Endothelial cell of umbilical vein (primary cell): ENCODE data around the gene GSTO1. TPM values are rescaled to one million over a fixed set of nuclear protein-coding genes. Genes with fewer than 3 reads are reported as not detected.

Source experiments
- BruUV-seq: library from RNA; stranded (reverse); fragments of 400-500 nt; replicated peaks from 2 replicates; lab custom pipeline; 2021; lab: Mats Ljungman, UMichigan
- CTCF ChIA-PET: fragments of 300-600, 350-600 bp; sonication (Branson Sonifier 250); formaldehyde crosslinking; loops from one replicate; lab custom pipeline; 2021; ENCODE audit warnings: antibody characterized with exemption, inconsistent platforms; lab: Charles Lee
- POLR2A ChIA-PET: fragments of 300-600, 350-600 bp; sonication (Branson Sonifier 250); formaldehyde crosslinking; loops from one replicate; lab custom pipeline; 2021; ENCODE audit warnings: antibody characterized with exemption, inconsistent platforms; lab: Charles Lee
- DNase-seq: peaks from one replicate; pipeline ENCODE4 v3.0.0-alpha.2; 2011; ENCODE audit warnings: low read depth, low spot score
- FAIRE-seq: peaks from 2 replicates; lab custom pipeline; 2011; peaks lifted over from hg19 to GRCh38; lab: Jason Lieb, UNC
- H2AFZ ChIP-seq: 2 replicates; pipeline ENCODE4 v1.6.0; 2012; ENCODE audit warnings: low read depth, low read length, control low read depth, inconsistent platforms
- H3K27ac ChIP-seq: 2 replicates; pipeline ENCODE4 v1.5.1; 2011; ENCODE audit warnings: low read depth, mild to moderate bottlenecking, control low read depth, low read length, moderate library complexity; ENCODE audit not compliant: insufficient read depth
- H3K27me3 ChIP-seq, 2 experiments: 2 replicates each; pipeline versions ENCODE4 v1.6.0 to v1.6.1; 2011; ENCODE audit warnings: low read length in 2 of 2, mixed read lengths in 1 of 2; ENCODE audit not compliant: control insufficient read depth in 2 of 2, insufficient read depth in 2 of 2
- H3K36me3 ChIP-seq, 2 experiments: 2 replicates in 1 of 2; 3 replicates in 1 of 2; pipeline ENCODE4 v1.5.1; 2011; ENCODE audit warnings: low read length in 2 of 2, mild to moderate bottlenecking in 1 of 2, moderate library complexity in 1 of 2; ENCODE audit not compliant: control insufficient read depth in 2 of 2, insufficient read depth in 2 of 2; ENCODE audit errors: extremely low read depth in 1 of 2
- H3K4me1 ChIP-seq: 3 replicates; pipeline ENCODE4 v1.5.1; 2011; ENCODE audit warnings: mild to moderate bottlenecking, low read length; ENCODE audit not compliant: control insufficient read depth, insufficient read depth; ENCODE audit errors: extremely low read depth
- H3K4me2 ChIP-seq: 2 replicates; pipeline ENCODE4 v1.6.1; 2011; ENCODE audit warnings: low read length, control low read depth, mixed read lengths; ENCODE audit not compliant: insufficient read depth
- H3K4me3 ChIP-seq, 3 experiments: fragments of 200-600 bp in 1 of 3; sonication (generic), shearing (Covaris generic) in 1 of 3; replicated peaks in 1 of 3; 2 replicates each; pipeline ENCODE4 v1.5.1; 2011 to 2016; ENCODE audit warnings: control low read depth in 3 of 3, low read length in 3 of 3, mild to moderate bottlenecking in 2 of 3, inconsistent platforms in 1 of 3, low read depth in 1 of 3, moderate library complexity in 1 of 3; ENCODE audit not compliant: insufficient read depth in 1 of 3
- H3K79me2 ChIP-seq: 2 replicates; pipeline ENCODE4 v1.6.0; 2012; ENCODE audit warnings: low read length, inconsistent platforms; ENCODE audit not compliant: control insufficient read depth, insufficient read depth
- H3K9ac ChIP-seq: replicated peaks from 2 replicates; pipeline ENCODE3; 2011; ENCODE audit warnings: low read length, control low read depth; ENCODE audit not compliant: insufficient read depth; ENCODE audit errors: extremely low read depth
- H3K9me1 ChIP-seq: replicated peaks from 3 replicates; pipeline ENCODE4 v1.6.0; 2011; ENCODE audit warnings: mild to moderate bottlenecking, low read length; ENCODE audit not compliant: control insufficient read depth, insufficient read depth; ENCODE audit errors: extremely low read depth
- H3K9me3 ChIP-seq: replicated peaks from 2 replicates; pipeline ENCODE4 v1.5.1; 2012; ENCODE audit warnings: low read length, inconsistent platforms; ENCODE audit not compliant: control insufficient read depth, insufficient read depth
- H4K20me1 ChIP-seq: replicated peaks from 2 replicates; pipeline ENCODE3; 2011; ENCODE audit warnings: mild to moderate bottlenecking, low read length; ENCODE audit not compliant: control insufficient read depth, insufficient read depth; ENCODE audit errors: extremely low read depth
- CTCF ChIP-seq, 2 donors: IDR thresholded peaks; 1 replicate in 1 of 2; 2 replicates in 1 of 2; pipeline ENCODE4 v1.5.1; 2011; ENCODE audit warnings: low read length in 2 of 2, mild to moderate bottlenecking in 2 of 2, moderate library complexity in 2 of 2, control low read depth in 1 of 2, inconsistent platforms in 1 of 2, low read depth in 1 of 2; ENCODE audit not compliant: insufficient read depth in 1 of 2; ENCODE audit errors: extremely low read depth in 1 of 2
- EZH2 ChIP-seq: IDR thresholded peaks from 2 replicates; pipeline ENCODE4 v1.6.1; 2012; ENCODE audit warnings: borderline replicate concordance, low read depth, mild to moderate bottlenecking, moderate library complexity, low read length, inconsistent platforms; ENCODE audit not compliant: severe bottlenecking
- FOS ChIP-seq: IDR thresholded peaks from 2 replicates; pipeline ENCODE4 v1.6.1; 2011; ENCODE audit warnings: mild to moderate bottlenecking, low read length, moderate library complexity, borderline replicate concordance; ENCODE audit not compliant: insufficient read depth
- GATA2 ChIP-seq: IDR thresholded peaks from 2 replicates; pipeline ENCODE4 v1.7.0; 2011; ENCODE audit warnings: low read depth, mild to moderate bottlenecking, moderate library complexity, mixed read lengths, low read length; ENCODE audit not compliant: insufficient read length, insufficient read depth
- JUN ChIP-seq: IDR thresholded peaks from 2 replicates; pipeline ENCODE4 v1.6.1; 2011; ENCODE audit warnings: borderline replicate concordance, low read depth; ENCODE audit not compliant: insufficient read length, insufficient read depth
- MAX ChIP-seq: IDR thresholded peaks from 2 replicates; pipeline ENCODE4 v1.6.1; 2011; ENCODE audit not compliant: insufficient read depth, insufficient read length
- MYC ChIP-seq: IDR thresholded peaks from one replicate; pipeline ENCODE4 v1.6.1; 2011; ENCODE audit warnings: mild to moderate bottlenecking, low read depth, low read length
- POLR2A ChIP-seq: IDR thresholded peaks from 2 replicates; pipeline ENCODE4 v1.6.1; 2012; ENCODE audit warnings: low read depth, mild to moderate bottlenecking, control low read depth, low read length
- POLR2AphosphoS5 ChIP-seq: IDR thresholded peaks from 2 replicates; pipeline ENCODE4 v1.6.1; 2012; ENCODE audit warnings: low read depth, mild to moderate bottlenecking, control low read depth, low read length, moderate library complexity; ENCODE audit not compliant: insufficient read depth
- dilution Hi-C: fragments of 300-500 bp; cut with MboI; formaldehyde crosslinking; loops from one replicate; pipeline ENCODE4 v1.15.0; 2019; ENCODE audit warnings: low sequenced_read_pairs; ENCODE audit not compliant: extremely low pct_ligation_motif_present
- intact Hi-C: fragments of 100-400 bp; cut with micrococcal nuclease; formaldehyde crosslinking; loops from one replicate; pipeline ENCODE4 v1.10.0; 2022
- polyA plus RNA-seq, 4 experiments: library from polyadenylated mRNA; depleted of rRNA in 3 of 4; stranded (reverse) in 3 of 4; unstranded in 1 of 4; fragments of >200 nt; gene quantifications; 2 replicates each; pipeline versions ENCODE4 v1.2.1 to v1.2.3, GENCODE V29; 2011 to 2012; ENCODE audit warnings: missing spikeins in 1 of 4
- total RNA-seq: library from RNA; stranded (reverse); gene quantifications from 2 replicates; pipeline ENCODE4 v1.2.3, GENCODE V29; 2021

The GSTO1 gene
- total and polyA plus RNA-seq, 2 donors (not counting 3 experiments of a cell fraction or from before 2014, with no cell fraction given): 124 to 211 TPM

GRCh38 chr10:104306897-104307296 lies 52.2 kb downstream of the GSTO1 start:
- H3K79me2 ChIP-seq: peaks cover 19% of the 10 kb centered on the region
- BruUV-seq: no TSS peak
- H3K9me3 ChIP-seq: no peaks in the 10 kb centered on the region
- no peak overlapping the region for H3K4me3 ChIP-seq
- TF ChIP-seq POLR2AphosphoS5 (no peak), CTCF (IDR thresholded peaks at IDR 0.05; ENCODE audit: extremely low read depth in 1 of 2, insufficient read depth in 1 of 2, low read depth in 1 of 2, low read length in 2 of 2) (no peak), GATA2 (no peak), MYC (no peak), EZH2 (no peak), JUN (no peak), FOS (no peak), POLR2A (no peak), MAX (no peak)
- no peak overlapping the region for H3K9ac ChIP-seq
- no peak overlapping the region for H3K4me2 ChIP-seq
- dilution Hi-C loops (no loop called here), intact Hi-C loops (no loop called here)
- no peaks in the 10 kb centered on the region for H3K27me3 ChIP-seq
- no peak for DNase-seq
- H3K36me3 ChIP-seq: no peaks in the 10 kb centered on the region
- CTCF ChIA-PET: interaction anchor here (1.8 to 5.8 kb wide), 9 partner anchors 13 to 47 kb away, joined by 8 to 107 read pairs (median 33); partner anchors contain the start of genes CFAP58 and ITPRIP
- no peaks in the 10 kb centered on the region for H4K20me1 ChIP-seq
- no peak overlapping the region for H2AFZ ChIP-seq
- FAIRE-seq: no peak
- POLR2A ChIA-PET: interaction anchor here (1.1 to 1.7 kb wide), 2 partner anchors 17 to 25 kb away, joined by 4 read pairs; no protein-coding TSS in a partner anchor
- no peak overlapping the region for H3K27ac ChIP-seq
- H3K9me1 ChIP-seq: no peaks in the 10 kb centered on the region
- peaks cover 10% of the 10 kb centered on the region for H3K4me1 ChIP-seq
